Measurements from ENCODE around the gene ZNF761.
A peak's percentile ranks its signal among the peaks of the same experiment; 100 is the strongest.
"Not testable (repeated sequence)": the region's sequence is repeated elsewhere in the genome, so short reads cannot be mapped to it uniquely, and the experiment has no call there.

ZNF761 gene

DNA sequence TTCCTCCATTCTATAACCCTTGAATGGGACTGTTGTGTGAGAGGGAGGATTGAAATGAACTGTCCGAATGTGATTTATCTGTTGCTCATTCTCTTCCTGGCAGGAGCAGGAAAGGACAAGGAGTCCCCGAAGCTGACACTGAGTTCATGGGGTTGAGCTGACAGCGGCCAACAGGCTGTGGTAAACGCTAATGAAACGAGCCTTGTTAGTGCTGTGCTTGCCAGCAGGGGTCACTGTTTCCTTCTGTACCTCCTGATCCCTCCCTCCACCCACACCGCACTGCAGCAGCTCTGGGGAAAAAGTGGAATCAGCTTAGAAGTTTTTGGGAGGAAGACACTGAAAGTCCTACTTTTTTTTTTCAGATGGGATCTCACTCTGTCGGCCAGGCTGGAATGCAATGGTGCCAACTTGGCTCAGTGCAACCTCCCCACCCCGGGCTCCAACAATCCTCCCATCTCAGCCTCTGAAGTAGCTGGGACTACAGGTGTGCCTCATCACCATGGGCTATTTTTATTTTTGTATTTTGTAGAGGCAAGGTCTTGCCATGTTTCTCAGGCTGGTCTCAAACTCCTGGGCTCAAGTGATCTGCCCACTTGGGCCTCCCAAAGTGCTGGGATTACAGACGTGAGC is 6.7 kb upstream of the ZNF761 start:
- Histone ChIP-seq H3F3A (ENCODE audit: insufficient read depth) (no peaks in the 10 kb centered on the region), H3K9ac (ENCODE audit: low read length) (no peak overlapping the region), H3K9me2 (replicated peaks; ENCODE audit: insufficient read depth, low read length) (no peaks in the 10 kb centered on the region), H3K27ac (ENCODE audit: low read depth, low read length) (no peak overlapping the region), H4K20me1 (ENCODE audit: low read depth, low read length) (no peaks in the 10 kb centered on the region), H3K4me2 (ENCODE audit: low read depth, low read length, poor library complexity, severe bottlenecking) (no peak overlapping the region), H3K36me3 (ENCODE audit: low read length) (no peaks in the 10 kb centered on the region), H2AFZ (ENCODE audit: low read depth, low read length, severe bottlenecking) (no peak overlapping the region), H3K27me3 (ENCODE audit: low read length) (no peaks in the 10 kb centered on the region), H3K4me3 (ENCODE audit: insufficient read depth, low read length, poor library complexity, severe bottlenecking) (no peak overlapping the region), H3K9me3 (ENCODE audit: insufficient read depth, low read length) (no peaks in the 10 kb centered on the region), H3K79me2 (ENCODE audit: insufficient read depth, low read length) (no peaks in the 10 kb centered on the region)
- TF ChIP-seq, protein P1, sequence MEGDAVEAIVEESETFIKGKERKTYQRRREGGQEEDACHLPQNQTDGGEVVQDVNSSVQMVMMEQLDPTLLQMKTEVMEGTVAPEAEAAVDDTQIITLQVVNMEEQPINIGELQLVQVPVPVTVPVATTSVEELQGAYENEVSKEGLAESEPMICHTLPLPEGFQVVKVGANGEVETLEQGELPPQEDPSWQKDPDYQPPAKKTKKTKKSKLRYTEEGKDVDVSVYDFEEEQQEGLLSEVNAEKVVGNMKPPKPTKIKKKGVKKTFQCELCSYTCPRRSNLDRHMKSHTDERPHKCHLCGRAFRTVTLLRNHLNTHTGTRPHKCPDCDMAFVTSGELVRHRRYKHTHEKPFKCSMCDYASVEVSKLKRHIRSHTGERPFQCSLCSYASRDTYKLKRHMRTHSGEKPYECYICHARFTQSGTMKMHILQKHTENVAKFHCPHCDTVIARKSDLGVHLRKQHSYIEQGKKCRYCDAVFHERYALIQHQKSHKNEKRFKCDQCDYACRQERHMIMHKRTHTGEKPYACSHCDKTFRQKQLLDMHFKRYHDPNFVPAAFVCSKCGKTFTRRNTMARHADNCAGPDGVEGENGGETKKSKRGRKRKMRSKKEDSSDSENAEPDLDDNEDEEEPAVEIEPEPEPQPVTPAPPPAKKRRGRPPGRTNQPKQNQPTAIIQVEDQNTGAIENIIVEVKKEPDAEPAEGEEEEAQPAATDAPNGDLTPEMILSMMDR (IDR thresholded peaks at IDR 0.05; ENCODE audit: insufficient read depth, low read length, poor library complexity, severe bottlenecking), result peak; percentile 57
- TF ChIP-seq EZH2phosphoT487 (conservative IDR thresholded peaks at IDR 0.05; ENCODE audit: low read length), result no peak

DNA sequence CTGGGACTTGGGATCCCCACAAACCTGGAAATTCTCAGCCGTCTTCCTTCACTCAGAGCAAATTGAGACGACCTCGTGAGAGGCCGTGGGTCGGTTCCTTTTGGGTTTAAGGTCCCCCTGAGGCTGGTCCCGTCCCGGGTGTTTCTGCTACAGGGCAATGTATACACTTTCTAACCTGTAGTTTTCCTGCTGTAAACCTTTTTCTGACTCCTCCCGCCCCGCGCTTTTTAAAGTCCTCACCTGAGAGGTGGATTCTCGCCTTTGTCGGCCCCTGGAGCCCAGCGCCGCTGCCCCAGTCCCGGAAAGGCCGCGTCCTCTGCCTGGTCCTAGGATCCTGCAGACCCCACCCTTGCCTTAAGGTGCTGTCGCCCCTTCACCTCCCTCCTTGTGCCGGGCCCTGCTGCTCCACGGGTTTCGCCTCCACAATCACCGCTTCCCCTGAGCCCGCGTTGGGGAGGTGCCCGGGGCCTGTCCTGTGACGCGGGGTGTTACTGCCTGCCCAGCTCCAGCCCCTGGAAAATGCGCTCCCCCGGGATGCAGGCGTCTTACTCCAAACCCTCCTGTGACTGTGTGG is 391 bp downstream of the ZNF761 start:
- no peaks in the 10 kb centered on the region for H3K9me3 ChIP-seq (ENCODE audit: insufficient read depth, low read length)
- H3K9me2 ChIP-seq (replicated peaks; ENCODE audit: insufficient read depth, low read length), result no peaks in the 10 kb centered on the region
- H3K4me2 ChIP-seq (ENCODE audit: low read depth, low read length, poor library complexity, severe bottlenecking), result peak overlapping the region; percentile 68
- TF ChIP-seq, protein P1 (IDR thresholded peaks at IDR 0.05; ENCODE audit: insufficient read depth, low read length, poor library complexity, severe bottlenecking), result no peak
- H3K36me3 ChIP-seq (ENCODE audit: low read length), result peaks cover 30% of the 10 kb centered on the region
- H3K9ac ChIP-seq (ENCODE audit: low read length), result peak overlapping the region; percentile 96
- H3K27ac ChIP-seq (ENCODE audit: low read depth, low read length), result peak overlapping the region; percentile 27; the same call in 1 of the 2 replicates
- H2AFZ ChIP-seq (ENCODE audit: low read depth, low read length, severe bottlenecking), result peak overlapping the region; percentile 72
- H4K20me1 ChIP-seq (ENCODE audit: low read depth, low read length), result no peaks in the 10 kb centered on the region
- H3K4me3 ChIP-seq (ENCODE audit: insufficient read depth, low read length, poor library complexity, severe bottlenecking), result peak overlapping the region; percentile 93
- H3K27me3 ChIP-seq (ENCODE audit: low read length), result no peaks in the 10 kb centered on the region
- peaks cover 27% of the 10 kb centered on the region for H3K79me2 ChIP-seq (ENCODE audit: insufficient read depth, low read length)
- H3F3A ChIP-seq (ENCODE audit: insufficient read depth), result no peaks in the 10 kb centered on the region

DNA sequence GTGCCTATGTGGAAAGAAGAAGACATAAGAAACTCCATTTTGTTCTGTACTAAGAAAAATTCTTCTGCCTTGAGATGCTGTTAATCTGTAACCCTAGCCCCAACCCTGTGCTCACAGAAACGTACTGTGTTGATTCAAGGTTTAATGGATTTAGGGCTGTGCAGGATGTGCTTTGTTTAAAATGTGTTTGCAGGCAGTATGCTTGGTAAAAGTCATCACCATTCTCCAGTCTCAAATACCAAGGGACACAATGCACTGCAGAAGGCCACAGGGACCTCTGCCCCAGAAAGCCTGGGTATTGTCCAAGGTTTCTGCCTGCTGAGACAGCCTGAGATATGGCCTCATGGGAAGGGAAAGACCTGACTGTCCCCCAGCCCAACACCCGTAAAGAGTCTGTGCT is 12.0 kb downstream of the ZNF761 start:
- not testable (repeated sequence) for H4K20me1 ChIP-seq (ENCODE audit: low read depth, low read length); H2AFZ ChIP-seq (ENCODE audit: low read depth, low read length, severe bottlenecking); H3K4me2 ChIP-seq (ENCODE audit: low read depth, low read length, poor library complexity, severe bottlenecking); H3K27me3 ChIP-seq (ENCODE audit: low read length); H3K79me2 ChIP-seq (ENCODE audit: insufficient read depth, low read length); H3K9me2 ChIP-seq (replicated peaks; ENCODE audit: insufficient read depth, low read length); H3K9me3 ChIP-seq (ENCODE audit: insufficient read depth, low read length); H3F3A ChIP-seq (ENCODE audit: insufficient read depth); H3K27ac ChIP-seq (ENCODE audit: low read depth, low read length); H3K4me3 ChIP-seq (ENCODE audit: insufficient read depth, low read length, poor library complexity, severe bottlenecking); H3K9ac ChIP-seq (ENCODE audit: low read length)
- peaks cover 32% of the 10 kb centered on the region for H3K36me3 ChIP-seq (ENCODE audit: low read length)

DNA sequence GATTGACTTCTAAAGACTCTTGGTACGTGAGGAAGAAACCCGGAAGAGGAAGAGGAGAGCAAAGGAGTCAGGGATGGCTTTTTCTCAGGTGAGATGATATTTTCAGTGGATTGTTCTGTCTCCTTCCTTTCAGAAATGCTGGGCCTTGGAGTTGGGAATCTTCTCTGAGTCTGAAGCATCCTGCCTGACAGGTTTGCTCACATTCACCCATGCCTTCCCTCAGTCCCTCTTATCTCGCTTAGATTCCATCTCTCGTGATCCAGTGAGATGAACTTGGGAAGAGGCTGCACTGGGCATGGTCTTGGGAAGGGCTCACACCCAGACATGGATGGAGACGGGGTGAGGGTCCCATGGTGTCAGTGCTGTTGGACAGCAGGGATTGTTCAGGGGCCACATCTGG is 15.4 kb downstream of the ZNF761 start:
- H3K36me3 ChIP-seq (ENCODE audit: low read length), result peaks cover 43% of the 10 kb centered on the region
- not testable (repeated sequence) for H3K4me3 ChIP-seq (ENCODE audit: insufficient read depth, low read length, poor library complexity, severe bottlenecking); H3K4me2 ChIP-seq (ENCODE audit: low read depth, low read length, poor library complexity, severe bottlenecking); H3K27ac ChIP-seq (ENCODE audit: low read depth, low read length); H2AFZ ChIP-seq (ENCODE audit: low read depth, low read length, severe bottlenecking); H3K9me3 ChIP-seq (ENCODE audit: insufficient read depth, low read length); H3F3A ChIP-seq (ENCODE audit: insufficient read depth); H3K9ac ChIP-seq (ENCODE audit: low read length); H3K9me2 ChIP-seq (replicated peaks; ENCODE audit: insufficient read depth, low read length); H3K79me2 ChIP-seq (ENCODE audit: insufficient read depth, low read length); H3K27me3 ChIP-seq (ENCODE audit: low read length); H4K20me1 ChIP-seq (ENCODE audit: low read depth, low read length)

Measured in SU-DHL-6 (cell line).